HG03103 (cell line): Measurements from ENCODE around the gene ASS1.
"Not testable (repeated sequence)": the region's sequence is repeated elsewhere in the genome, so short reads cannot be mapped to it uniquely, and the experiment has no call there.

ENCODE experiments used
- ATAC-seq: cut with Tn5 transposase; IDR thresholded peaks from one replicate; pipeline ENCODE4 v1.9.1; 2021; ENCODE audit warnings: low read depth; ENCODE audit not compliant: unreplicated experiment

The ASS1 gene

GRCh38 chr9:130444565-130445221, at the start of gene ASS1:
ASS1 (plus strand) TSS chr9:130444961; CDS start chr9:130452229, 7,268 bp downstream.
- no peak for ATAC-seq

- ATAC-seq, result no peak
These were observed 48.8 kb upstream of the ASS1 start for GRCh38 chr9:130395810-130396435.

DNA sequence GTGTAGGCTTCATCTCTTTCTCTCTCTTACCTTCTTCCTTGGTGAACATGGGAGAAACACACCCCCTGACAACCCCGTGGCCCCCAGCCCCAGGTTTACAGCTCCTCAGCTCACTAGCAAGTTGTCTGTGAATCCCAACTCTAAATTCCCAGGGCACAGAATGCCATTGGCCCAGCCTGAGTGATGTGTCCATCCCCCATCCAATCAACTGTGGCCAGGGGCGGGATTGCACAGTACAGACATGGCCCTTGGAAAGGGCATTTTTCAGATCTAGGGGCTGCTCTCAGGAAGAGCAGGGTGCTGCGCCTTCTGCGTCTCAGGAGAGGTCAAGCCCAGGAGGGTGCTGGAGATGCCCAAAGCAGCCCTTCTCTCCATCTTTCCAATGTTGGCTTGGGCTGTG, 48.2 kb upstream of the ASS1 start:
- ATAC-seq, result no peak

GRCh38 chr9:130398487-130399240, 46.1 kb upstream of the ASS1 start:
- no peak for ATAC-seq

DNA sequence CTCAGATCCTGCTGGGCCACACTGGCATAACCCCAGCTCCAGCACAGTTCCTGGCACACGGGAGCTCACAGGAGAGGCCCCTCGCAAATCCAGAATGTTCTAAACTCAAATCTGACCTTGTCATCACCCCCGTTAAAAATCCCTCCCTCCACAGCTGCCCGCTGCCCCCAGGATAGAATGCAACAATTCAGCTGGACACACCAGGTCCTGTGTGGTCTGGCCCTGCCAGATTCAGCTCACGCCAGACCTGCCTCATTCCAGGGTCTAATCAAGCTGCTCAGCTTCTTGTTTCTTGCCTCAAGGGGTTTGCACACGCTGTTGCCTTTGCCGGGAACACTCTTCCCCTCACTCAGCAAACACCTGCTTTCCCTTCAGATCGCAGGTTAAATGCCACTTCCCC, 45.0 kb upstream of the ASS1 start:
- ATAC-seq, result no peak

DNA sequence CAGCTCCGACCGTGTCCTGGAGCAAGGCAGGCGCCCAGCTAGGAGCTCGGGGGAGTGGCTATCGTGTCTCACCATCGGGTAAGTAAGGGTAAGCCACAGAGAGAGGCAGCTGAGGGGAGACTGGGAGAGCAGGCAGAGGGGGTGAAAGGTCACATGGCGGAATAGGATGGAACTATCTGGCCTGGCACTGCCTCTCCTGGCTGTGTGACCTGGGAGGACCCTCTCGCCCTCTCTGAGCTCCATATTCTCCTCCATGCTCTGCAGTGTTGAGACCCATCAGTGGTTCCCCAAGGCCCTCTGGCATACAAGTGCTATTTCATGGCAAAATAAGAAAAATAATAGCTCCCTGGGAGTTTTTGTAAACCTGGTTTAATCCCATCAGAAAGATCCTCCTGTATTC, 43.9 kb upstream of the ASS1 start:
- no peak for ATAC-seq

DNA sequence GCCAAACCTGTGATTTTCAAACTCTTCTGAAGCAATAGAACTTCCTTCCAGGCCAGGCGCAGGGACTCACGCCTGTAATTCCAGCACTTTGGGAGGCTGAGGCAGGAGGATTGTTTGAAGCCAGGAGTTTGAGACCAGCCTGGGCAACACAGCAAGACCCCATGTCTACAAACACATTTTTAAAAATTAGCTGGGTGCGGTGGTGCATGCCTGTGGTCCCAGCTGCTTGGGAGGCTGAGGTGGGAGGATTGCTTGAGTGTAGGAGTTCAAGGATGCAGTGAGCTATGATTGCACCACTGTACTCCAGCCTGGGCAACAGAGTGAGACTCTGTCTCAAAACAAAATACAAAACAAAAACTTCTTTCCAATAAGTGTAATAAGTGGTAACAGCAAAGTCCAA, 43.0 kb upstream of the ASS1 start:
- not testable (repeated sequence) for ATAC-seq

GRCh38 chr9:130402243-130402642, 42.5 kb upstream of the ASS1 start:
- no peak for ATAC-seq

GRCh38 chr9:130402645-130403440, 41.9 kb upstream of the ASS1 start:
- ATAC-seq, result no peak

- ATAC-seq, result no peak
These were observed 39.0 kb upstream of the ASS1 start for GRCh38 chr9:130405657-130406257.

GRCh38 chr9:130406278-130406895, 38.4 kb upstream of the ASS1 start:
- ATAC-seq, result no peak

GRCh38 chr9:130407916-130408663, 36.7 kb upstream of the ASS1 start:
- ATAC-seq, result no peak

DNA sequence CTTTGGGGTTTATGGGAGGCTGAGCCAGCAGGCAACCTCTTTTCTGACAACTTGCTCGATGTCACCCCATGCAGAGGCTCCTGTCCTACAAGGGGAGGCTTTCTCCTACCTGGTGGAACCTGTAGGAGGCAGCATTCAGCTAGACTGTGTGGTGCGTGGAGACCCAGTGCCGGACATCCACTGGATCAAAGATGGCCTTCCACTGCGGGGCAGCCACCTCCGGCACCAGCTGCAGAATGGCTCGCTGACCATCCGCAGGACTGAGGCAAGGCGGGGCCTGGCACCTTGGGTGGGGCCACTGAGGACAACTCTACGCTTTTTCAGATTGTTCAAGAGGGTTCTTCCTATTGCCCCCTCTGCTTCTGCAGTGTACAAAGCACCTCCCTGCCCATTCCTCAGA, 36.1 kb upstream of the ASS1 start:
- ATAC-seq, result no peak

DNA sequence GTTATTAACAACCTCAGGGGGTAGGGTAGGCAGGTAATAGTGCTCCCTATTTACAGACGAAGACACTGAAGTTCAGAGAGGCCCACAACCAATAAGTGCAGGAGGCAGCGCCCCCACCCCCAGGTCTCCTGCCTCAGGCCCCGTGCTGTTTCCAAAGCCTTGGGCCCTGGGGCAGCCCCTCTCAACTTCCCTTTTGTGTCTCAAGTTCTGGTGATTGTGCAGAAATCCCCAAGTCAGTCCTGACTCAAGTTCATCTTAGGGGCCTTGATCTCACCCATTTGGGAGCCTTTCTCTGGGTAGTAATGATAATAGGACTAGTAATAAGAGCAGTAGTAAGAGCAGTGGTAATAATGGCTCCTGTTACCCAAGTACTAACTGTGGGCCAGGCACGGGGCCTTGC, 35.5 kb upstream of the ASS1 start:
- ATAC-seq, result no peak

- no peak for ATAC-seq
These were observed 34.3 kb upstream of the ASS1 start for GRCh38 chr9:130410443-130410842.

- no peak for ATAC-seq
These were observed 33.2 kb upstream of the ASS1 start for GRCh38 chr9:130411566-130411915.

DNA sequence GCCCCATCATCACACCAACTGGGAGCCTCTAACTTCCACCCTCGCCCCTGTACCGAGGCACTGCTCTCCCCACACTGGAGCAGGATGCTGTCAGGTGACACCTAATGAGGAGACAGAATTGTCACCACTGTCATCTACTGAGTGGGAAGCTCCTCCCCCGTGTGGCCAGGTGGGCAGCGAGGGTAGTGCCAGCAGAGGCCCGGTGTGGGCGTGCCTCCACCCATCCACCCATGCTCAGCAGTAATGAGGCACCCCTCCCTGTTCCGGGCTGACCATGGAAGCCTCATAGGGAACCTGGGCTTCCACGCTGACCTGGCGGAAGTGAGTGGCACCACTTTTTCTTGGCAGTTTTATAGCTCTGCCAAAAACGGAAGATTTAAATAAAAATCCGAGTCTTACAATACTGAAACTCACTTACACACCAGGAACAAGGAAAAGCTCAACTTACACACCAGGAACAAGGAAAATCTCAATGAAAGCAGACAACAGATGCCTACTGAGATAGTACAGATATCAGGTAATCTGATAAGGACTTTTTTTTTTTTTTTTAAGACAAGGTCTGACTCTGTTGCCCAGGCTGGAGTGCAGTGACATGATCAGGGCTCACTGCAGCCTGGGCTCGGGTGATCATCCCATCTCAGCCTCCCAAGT, 30.6 kb upstream of the ASS1 start:
- ATAC-seq, result no peak

DNA sequence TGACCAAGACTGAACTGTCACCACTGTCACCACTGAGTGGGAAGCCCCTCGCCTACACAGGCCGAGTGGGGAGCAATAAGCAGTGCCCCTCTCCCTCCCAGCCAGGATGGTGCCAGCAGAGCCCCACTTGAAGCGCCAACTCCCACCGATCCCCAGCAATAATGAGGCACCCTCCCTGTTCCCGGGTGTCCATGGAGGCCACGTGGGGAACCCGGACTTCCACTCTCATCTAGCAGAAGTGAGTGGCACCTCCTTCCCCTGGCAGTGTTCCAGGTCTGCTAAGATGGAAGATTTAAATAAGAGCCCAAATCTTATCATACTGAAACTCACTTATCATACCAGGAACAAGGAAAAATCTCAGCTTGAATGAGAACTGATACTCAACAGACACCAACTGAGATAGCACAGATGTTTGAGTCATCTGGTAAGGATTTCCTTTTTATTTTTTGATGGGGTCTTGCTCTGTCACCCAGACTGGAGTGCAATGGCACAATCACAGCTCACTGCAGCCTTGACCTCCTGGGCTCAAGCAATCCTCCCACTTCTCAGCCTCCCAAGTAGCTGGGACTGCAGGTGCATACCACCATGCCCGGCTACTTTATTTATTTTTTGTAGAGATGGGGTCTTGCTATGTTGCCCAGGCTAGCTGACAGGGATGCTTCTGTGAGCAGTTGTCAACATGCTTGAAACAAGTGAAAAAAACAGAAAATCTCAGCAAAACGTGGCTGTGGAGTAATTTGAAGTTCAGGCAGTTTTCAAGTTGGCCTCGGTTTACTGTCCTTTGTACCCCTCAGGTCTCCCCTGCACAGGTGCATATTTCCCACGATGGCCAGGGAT, 29.6 kb upstream of the ASS1 start:
- no peak for ATAC-seq
